HEK293 (cell line): Measurements from ENCODE around the gene PCCA.

Experiments
- KLF16 ChIP-seq: fragments of 450-650 bp; formaldehyde crosslinking; IDR thresholded peaks from 2 replicates; pipeline ENCODE4 v1.5.1; 2017; ENCODE audit warnings: missing biosample characterization, missing genetic modification characterization
- YY1 ChIP-seq: fragments of 450-650 bp; formaldehyde crosslinking; IDR thresholded peaks from 2 replicates; pipeline ENCODE4 v1.5.1; 2018; ENCODE audit warnings: missing biosample characterization, missing genetic modification characterization
- ZBTB8A ChIP-seq: fragments of 450-650 bp; formaldehyde crosslinking; IDR thresholded peaks from 2 replicates; pipeline ENCODE4 v1.5.1; 2016; ENCODE audit warnings: missing biosample characterization, missing genetic modification characterization
- ZNF19 ChIP-seq: fragments of 450-650 bp; formaldehyde crosslinking; IDR thresholded peaks from 2 replicates; pipeline ENCODE4; 2016; ENCODE audit warnings: missing biosample characterization, missing genetic modification characterization, low read depth
- ZNF510 ChIP-seq: fragments of 450-650 bp; formaldehyde crosslinking; IDR thresholded peaks from 2 replicates; pipeline ENCODE4 v1.5.1; 2018; ENCODE audit warnings: mild to moderate bottlenecking, missing genetic modification characterization, missing biosample characterization; ENCODE audit not compliant: insufficient replicate concordance
- ZNF571 ChIP-seq: fragments of 450-650 bp; formaldehyde crosslinking; IDR thresholded peaks from 2 replicates; pipeline ENCODE4 v1.5.0; 2017; ENCODE audit warnings: missing biosample characterization, missing genetic modification characterization
- ZNF670 ChIP-seq: fragments of 450-650 bp; formaldehyde crosslinking; IDR thresholded peaks from 2 replicates; pipeline ENCODE4 v1.5.1; 2016; ENCODE audit warnings: missing biosample characterization, missing genetic modification characterization, low read depth
- TF ChIP-seq, protein P1 (sequence below): fragments of 450-650 bp; formaldehyde crosslinking; conservative IDR thresholded peaks from 2 replicates; pipeline ENCODE4 v1.5.1; 2016; ENCODE audit warnings: low read depth, missing biosample characterization, missing genetic modification characterization
- TF ChIP-seq, protein P2 (sequence below): fragments of 450-650 bp; formaldehyde crosslinking; IDR thresholded peaks from 2 replicates; pipeline ENCODE4 v1.5.1; 2016; ENCODE audit warnings: missing biosample characterization, missing genetic modification characterization
- TF ChIP-seq, protein P3 (sequence below): fragments of 450-650 bp; formaldehyde crosslinking; IDR thresholded peaks from 2 replicates; pipeline ENCODE4 v1.5.1; 2016; ENCODE audit warnings: missing biosample characterization, missing genetic modification characterization
- TF ChIP-seq, protein P4 (sequence below): fragments of 450-650 bp; formaldehyde crosslinking; IDR thresholded peaks from 2 replicates; pipeline ENCODE4 v1.5.1; 2016; ENCODE audit warnings: missing biosample characterization, missing genetic modification characterization
- TF ChIP-seq, protein P5 (sequence below): fragments of 450-650 bp; formaldehyde crosslinking; IDR thresholded peaks from 2 replicates; pipeline ENCODE4 v1.5.1; 2016; ENCODE audit warnings: missing biosample characterization, missing genetic modification characterization
- TF ChIP-seq, protein P6 (sequence below): fragments of 450-650 bp; formaldehyde crosslinking; IDR thresholded peaks from 2 replicates; pipeline ENCODE4 v1.5.1; 2016; ENCODE audit warnings: missing biosample characterization, missing genetic modification characterization

DNA sequence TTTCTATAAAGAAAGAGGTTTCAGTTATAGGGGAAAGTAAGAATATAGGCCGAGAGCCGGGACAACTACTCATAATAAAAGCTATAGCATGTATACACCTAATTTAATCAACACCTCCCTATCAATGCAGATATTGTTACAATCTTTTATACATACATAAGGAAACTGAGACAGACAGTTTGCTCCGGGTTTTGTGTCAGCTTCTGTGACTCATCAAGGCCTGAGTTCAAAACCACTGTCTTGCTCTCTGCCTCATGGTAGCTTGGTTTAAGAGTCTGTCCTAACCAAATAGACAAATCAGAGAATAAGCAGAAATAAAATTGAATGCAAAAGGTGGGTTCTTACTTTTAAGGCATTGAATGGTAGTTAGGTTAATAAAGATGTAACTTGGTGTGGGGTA is 276.8 kb downstream of the PCCA start:
- TF ChIP-seq, protein P1, sequence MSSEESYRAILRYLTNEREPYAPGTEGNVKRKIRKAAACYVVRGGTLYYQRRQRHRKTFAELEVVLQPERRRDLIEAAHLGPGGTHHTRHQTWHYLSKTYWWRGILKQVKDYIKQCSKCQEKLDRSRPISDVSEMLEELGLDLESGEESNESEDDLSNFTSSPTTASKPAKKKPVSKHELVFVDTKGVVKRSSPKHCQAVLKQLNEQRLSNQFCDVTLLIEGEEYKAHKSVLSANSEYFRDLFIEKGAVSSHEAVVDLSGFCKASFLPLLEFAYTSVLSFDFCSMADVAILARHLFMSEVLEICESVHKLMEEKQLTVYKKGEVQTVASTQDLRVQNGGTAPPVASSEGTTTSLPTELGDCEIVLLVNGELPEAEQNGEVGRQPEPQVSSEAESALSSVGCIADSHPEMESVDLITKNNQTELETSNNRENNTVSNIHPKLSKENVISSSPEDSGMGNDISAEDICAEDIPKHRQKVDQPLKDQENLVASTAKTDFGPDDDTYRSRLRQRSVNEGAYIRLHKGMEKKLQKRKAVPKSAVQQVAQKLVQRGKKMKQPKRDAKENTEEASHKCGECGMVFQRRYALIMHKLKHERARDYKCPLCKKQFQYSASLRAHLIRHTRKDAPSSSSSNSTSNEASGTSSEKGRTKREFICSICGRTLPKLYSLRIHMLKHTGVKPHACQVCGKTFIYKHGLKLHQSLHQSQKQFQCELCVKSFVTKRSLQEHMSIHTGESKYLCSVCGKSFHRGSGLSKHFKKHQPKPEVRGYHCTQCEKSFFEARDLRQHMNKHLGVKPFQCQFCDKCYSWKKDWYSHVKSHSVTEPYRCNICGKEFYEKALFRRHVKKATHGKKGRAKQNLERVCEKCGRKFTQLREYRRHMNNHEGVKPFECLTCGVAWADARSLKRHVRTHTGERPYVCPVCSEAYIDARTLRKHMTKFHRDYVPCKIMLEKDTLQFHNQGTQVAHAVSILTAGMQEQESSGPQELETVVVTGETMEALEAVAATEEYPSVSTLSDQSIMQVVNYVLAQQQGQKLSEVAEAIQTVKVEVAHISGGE (tag by site-specific recombination), result no peak
- TF ChIP-seq, protein P2, sequence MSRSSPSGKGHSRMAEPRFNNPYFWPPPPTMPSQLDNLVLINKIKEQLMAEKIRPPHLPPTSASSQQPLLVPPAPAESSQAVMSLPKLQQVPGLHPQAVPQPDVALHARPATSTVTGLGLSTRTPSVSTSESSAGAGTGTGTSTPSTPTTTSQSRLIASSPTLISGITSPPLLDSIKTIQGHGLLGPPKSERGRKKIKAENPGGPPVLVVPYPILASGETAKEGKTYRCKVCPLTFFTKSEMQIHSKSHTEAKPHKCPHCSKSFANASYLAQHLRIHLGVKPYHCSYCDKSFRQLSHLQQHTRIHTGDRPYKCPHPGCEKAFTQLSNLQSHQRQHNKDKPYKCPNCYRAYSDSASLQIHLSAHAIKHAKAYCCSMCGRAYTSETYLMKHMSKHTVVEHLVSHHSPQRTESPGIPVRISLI (tag by site-specific recombination), result no peak
- TF ChIP-seq, protein P3, sequence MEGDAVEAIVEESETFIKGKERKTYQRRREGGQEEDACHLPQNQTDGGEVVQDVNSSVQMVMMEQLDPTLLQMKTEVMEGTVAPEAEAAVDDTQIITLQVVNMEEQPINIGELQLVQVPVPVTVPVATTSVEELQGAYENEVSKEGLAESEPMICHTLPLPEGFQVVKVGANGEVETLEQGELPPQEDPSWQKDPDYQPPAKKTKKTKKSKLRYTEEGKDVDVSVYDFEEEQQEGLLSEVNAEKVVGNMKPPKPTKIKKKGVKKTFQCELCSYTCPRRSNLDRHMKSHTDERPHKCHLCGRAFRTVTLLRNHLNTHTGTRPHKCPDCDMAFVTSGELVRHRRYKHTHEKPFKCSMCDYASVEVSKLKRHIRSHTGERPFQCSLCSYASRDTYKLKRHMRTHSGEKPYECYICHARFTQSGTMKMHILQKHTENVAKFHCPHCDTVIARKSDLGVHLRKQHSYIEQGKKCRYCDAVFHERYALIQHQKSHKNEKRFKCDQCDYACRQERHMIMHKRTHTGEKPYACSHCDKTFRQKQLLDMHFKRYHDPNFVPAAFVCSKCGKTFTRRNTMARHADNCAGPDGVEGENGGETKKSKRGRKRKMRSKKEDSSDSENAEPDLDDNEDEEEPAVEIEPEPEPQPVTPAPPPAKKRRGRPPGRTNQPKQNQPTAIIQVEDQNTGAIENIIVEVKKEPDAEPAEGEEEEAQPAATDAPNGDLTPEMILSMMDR (tag by site-specific recombination), result no peak
- TF ChIP-seq KLF16 (no peak), ZNF571 (tag by site-specific recombination) (no peak), ZNF670 (tag by site-specific recombination) (no peak), YY1 (tag by site-specific recombination) (no peak), ZBTB8A (no peak), ZNF510 (tag by site-specific recombination) (no peak), ZNF19 (tag by site-specific recombination) (no peak)
- TF ChIP-seq, protein P4, sequence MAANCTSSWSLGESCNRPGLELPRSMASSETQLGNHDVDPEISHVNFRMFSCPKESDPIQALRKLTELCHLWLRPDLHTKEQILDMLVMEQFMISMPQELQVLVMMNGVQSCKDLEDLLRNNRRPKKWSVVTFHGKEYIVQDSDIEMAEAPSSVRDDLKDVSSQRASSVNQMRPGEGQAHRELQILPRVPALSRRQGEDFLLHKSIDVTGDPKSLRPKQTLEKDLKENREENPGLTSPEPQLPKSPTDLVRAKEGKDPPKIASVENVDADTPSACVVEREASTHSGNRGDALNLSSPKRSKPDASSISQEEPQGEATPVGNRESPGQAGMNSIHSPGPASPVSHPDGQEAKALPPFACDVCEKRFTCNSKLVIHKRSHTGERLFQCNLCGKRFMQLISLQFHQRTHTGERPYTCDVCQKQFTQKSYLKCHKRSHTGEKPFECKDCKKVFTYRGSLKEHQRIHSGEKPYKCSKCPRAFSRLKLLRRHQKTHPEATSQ, result no peak
- TF ChIP-seq, protein P5, sequence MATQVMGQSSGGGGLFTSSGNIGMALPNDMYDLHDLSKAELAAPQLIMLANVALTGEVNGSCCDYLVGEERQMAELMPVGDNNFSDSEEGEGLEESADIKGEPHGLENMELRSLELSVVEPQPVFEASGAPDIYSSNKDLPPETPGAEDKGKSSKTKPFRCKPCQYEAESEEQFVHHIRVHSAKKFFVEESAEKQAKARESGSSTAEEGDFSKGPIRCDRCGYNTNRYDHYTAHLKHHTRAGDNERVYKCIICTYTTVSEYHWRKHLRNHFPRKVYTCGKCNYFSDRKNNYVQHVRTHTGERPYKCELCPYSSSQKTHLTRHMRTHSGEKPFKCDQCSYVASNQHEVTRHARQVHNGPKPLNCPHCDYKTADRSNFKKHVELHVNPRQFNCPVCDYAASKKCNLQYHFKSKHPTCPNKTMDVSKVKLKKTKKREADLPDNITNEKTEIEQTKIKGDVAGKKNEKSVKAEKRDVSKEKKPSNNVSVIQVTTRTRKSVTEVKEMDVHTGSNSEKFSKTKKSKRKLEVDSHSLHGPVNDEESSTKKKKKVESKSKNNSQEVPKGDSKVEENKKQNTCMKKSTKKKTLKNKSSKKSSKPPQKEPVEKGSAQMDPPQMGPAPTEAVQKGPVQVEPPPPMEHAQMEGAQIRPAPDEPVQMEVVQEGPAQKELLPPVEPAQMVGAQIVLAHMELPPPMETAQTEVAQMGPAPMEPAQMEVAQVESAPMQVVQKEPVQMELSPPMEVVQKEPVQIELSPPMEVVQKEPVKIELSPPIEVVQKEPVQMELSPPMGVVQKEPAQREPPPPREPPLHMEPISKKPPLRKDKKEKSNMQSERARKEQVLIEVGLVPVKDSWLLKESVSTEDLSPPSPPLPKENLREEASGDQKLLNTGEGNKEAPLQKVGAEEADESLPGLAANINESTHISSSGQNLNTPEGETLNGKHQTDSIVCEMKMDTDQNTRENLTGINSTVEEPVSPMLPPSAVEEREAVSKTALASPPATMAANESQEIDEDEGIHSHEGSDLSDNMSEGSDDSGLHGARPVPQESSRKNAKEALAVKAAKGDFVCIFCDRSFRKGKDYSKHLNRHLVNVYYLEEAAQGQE (tag by site-specific recombination), result no peak
- TF ChIP-seq, protein P6, sequence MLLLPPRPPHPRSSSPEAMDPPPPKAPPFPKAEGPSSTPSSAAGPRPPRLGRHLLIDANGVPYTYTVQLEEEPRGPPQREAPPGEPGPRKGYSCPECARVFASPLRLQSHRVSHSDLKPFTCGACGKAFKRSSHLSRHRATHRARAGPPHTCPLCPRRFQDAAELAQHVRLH (tag by site-specific recombination), result no peak
